Naive B cell (primary cell): ENCODE results near the gene NLRC5. TPM values are rescaled to one million over a fixed set of nuclear protein-coding genes. Genes with fewer than 3 reads are reported as not detected.

Source experiments
- ATAC-seq, 2 donors: fragments of 150-1000 bp; cut with Tn5 transposase; 2 replicates each; pipeline ENCODE4 v1.10.0; 2021; ENCODE audit warnings: low read depth in 2 of 2, mild to moderate bottlenecking in 2 of 2, moderate library complexity in 2 of 2
- DNase-seq: peaks from one replicate; pipeline ENCODE4 v3.0.0; 2022
- H3K27ac Mint-ChIP-seq, 6 donors: one replicate each; pipeline ENCODE4 v1.8.0; 2020 to 2022; ENCODE audit warnings: mild to moderate bottlenecking in 6 of 6, mixed read lengths in 6 of 6, moderate library complexity in 5 of 6, inconsistent platforms in 2 of 6
- H3K27me3 Mint-ChIP-seq, 3 donors: one replicate each; pipeline ENCODE4 v1.8.0; 2021 to 2022; ENCODE audit warnings: mixed read lengths in 3 of 3, mild to moderate bottlenecking in 1 of 3
- H3K36me3 Mint-ChIP-seq, 2 donors: one replicate each; pipeline ENCODE4 v1.8.0; 2020 to 2022; ENCODE audit warnings: mixed read lengths in 2 of 2, inconsistent platforms in 1 of 2, mild to moderate bottlenecking in 1 of 2
- H3K4me1 Mint-ChIP-seq, 3 donors: one replicate each; pipeline ENCODE4 v1.8.0; 2020 to 2022; ENCODE audit warnings: mixed read lengths in 3 of 3, inconsistent platforms in 1 of 3, mild to moderate bottlenecking in 1 of 3, moderate library complexity in 1 of 3
- H3K4me3 Mint-ChIP-seq, 8 donors: one replicate each; pipeline ENCODE4 v1.8.0; 2020 to 2022; ENCODE audit warnings: mild to moderate bottlenecking in 8 of 8, mixed read lengths in 8 of 8, moderate library complexity in 8 of 8, inconsistent platforms in 2 of 8
- H3K9me3 Mint-ChIP-seq, 7 donors: one replicate each; pipeline ENCODE4 v1.8.0; 2020 to 2022; ENCODE audit warnings: mixed read lengths in 7 of 7, mild to moderate bottlenecking in 5 of 7, inconsistent platforms in 2 of 7, moderate library complexity in 1 of 7
- polyA plus RNA-seq, 6 donors: library from polyadenylated mRNA; unstranded; fragments of 300-500 nt; fragmentation: Illumina TruSeq; gene quantifications; one replicate each; pipeline ENCODE4 v1.2.3, GENCODE V29; 2021; ENCODE audit warnings: low read depth in 6 of 6

Gene NLRC5
- polyA plus RNA-seq, 6 donors from 2014 or later: 2.9 to 42.9 (median 29.9) TPM

DNA sequence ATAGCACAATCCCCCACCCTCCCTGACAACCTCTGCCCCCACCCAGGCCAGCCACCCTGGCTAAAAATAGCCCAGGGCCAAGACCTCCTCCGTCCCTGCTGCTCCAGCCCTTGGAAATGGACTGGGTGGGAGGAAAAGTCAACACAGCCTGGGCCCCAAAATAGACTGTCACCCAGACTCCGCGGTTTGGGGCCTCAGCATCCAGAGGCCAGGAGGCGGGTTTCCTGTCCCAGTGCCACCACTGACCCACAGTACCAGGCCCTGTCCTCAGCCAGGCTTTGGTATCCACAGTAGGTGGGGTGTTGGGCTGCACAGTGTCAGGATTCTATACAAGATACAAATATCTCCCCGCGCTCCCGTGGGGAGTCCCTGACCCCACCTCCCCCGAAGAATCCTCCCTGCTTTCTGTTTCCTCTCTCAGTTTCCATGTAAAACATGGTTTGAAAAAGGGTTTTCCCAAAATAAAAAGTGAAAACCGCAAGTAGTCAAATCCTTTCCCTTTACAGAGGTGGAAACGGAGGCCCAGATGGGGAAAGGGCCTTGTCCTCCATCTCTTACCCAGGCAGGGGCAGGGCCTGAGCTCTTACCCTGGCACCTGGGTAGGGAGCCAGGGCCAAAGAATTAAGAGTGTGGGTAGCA is 123.2 kb downstream of the NLRC5 start:
- H3K9me3 Mint-ChIP-seq: no peaks in the 10 kb centered on the region
- H3K4me1 Mint-ChIP-seq: no peaks in the 10 kb centered on the region
- H3K36me3 Mint-ChIP-seq: no peaks in the 10 kb centered on the region
- DNase-seq (no peak), ATAC-seq (no peak)
- no peak overlapping the region for H3K27ac Mint-ChIP-seq
- no peak overlapping the region for H3K4me3 Mint-ChIP-seq
- H3K27me3 Mint-ChIP-seq: no peaks in the 10 kb centered on the region

DNA sequence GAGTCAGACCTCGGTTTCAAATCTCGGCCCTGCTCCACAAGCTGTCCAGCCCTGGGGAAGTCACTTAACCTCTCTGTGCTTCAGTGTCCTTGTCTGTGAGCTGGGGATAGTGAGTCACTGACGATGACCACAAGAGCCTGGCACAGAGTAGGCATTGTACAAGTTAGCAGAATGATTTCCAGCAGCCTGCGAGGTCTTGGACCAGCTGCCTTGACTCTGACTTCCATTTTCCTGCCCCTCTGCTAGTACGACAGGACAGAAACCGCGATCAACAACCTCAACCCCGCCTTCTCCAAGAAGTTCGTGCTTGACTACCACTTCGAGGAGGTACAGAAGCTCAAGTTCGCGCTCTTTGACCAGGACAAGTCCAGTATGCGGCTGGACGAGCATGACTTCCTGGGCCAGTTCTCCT is 123.7 kb downstream of the NLRC5 start:
- Mint-ChIP-seq H3K4me1 (peaks cover 0 to under 1% (median 0%) of the 10 kb centered on the region in 3 donors), H3K27me3 (no peaks in the 10 kb centered on the region), H3K27ac (peak overlapping the region in 1 of 6 donors; percentile 38), H3K4me3 (no peak overlapping the region), H3K36me3 (no peaks in the 10 kb centered on the region), H3K9me3 (no peaks in the 10 kb centered on the region)
- ATAC-seq (no peak), DNase-seq (no peak)

DNA sequence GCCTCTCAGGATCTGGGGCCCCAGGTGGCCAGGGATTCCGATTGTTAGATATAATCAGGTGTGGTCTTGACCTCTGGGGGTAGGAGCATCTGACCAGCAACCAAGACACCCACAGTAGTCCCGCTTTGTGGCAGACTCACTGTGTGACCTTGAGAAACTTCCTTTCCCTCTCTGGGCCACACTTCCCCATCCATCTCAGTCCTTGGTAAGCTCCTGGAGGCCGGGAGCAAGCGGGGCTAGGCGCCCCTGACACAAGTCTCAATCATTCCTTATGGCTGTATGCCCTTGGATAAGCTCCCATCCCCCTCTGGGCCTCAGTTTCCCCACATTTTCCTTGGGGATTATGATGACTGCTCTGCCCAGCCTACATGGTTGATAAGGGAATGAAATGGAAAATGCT is 124.3 kb downstream of the NLRC5 start:
- ATAC-seq (no peak), DNase-seq (no peak)
- H3K4me3 Mint-ChIP-seq: peak overlapping the region in 1 of 8 donors; percentile 29
- peaks cover 0 to 1% (median 0%) of the 10 kb centered on the region in 3 donors for H3K4me1 Mint-ChIP-seq
- H3K9me3 Mint-ChIP-seq: no peaks in the 10 kb centered on the region
- H3K27me3 Mint-ChIP-seq: no peaks in the 10 kb centered on the region
- H3K36me3 Mint-ChIP-seq: no peaks in the 10 kb centered on the region
- no peak overlapping the region for H3K27ac Mint-ChIP-seq

DNA sequence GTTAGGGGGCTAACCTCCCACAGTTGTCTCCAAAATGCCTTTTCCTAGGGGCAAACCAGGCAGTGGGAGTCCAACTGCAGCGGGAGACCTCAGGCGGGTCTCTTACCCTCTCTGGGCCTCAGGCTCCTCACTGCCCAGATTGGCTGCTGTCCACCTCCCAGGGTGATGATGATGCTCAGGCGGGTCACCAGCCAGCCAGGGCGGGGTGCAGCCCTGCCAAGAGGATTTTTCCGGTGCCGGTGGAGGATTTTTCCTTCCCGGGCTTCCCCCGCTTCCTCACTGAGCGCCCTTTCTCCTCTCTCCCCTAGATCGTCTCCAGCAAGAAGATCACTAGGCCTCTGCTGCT is 125.8 kb downstream of the NLRC5 start:
- no peak overlapping the region for H3K27ac Mint-ChIP-seq
- H3K36me3 Mint-ChIP-seq: no peaks in the 10 kb centered on the region

DNA sequence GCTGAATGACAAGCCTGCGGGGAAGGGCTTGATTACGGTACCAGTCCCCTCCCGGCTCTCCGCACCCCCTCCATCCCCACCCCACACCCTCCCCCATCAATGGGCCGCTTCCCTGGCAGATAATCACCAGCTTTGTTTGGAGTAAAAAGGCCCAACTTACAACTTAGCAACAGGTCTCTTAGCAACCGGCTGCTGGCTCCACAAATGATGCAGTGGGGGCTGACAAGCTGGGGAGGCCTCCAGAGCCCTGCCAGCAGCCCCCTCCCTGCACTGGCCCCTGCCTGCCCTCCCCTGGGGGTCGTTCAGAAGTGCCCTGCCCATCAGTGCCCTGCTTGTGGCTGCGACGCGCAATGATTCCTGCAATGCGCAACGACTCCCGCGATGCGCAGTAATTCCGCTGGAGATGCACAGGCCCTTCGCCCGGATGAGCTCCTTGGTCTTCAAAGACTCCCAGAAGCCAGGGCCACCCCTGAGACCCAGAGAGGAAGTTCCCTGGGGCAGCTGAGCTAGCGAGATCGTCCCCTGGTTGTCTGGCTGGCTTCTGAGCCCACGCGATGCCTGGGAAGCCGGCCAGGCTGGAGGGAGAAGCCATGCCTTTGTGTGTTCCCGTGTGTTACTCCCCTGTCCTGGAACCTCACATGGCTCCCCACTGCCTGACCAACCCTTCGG is 126.3 kb downstream of the NLRC5 start:
- Mint-ChIP-seq H3K4me3 (no peak overlapping the region), H3K36me3 (no peaks in the 10 kb centered on the region), H3K27me3 (no peaks in the 10 kb centered on the region), H3K9me3 (no peaks in the 10 kb centered on the region), H3K4me1 (peaks cover 6 to 9% (median 9%) of the 10 kb centered on the region in 3 donors), H3K27ac (no peak overlapping the region)
- ATAC-seq (no peak), DNase-seq (no peak)

More for the DNA sequence above, 125.8 kb downstream of the NLRC5 start:
- H3K4me3 Mint-ChIP-seq: no peak overlapping the region
- peaks cover 6 to 9% (median 8%) of the 10 kb centered on the region in 3 donors for H3K4me1 Mint-ChIP-seq
- no peak for ATAC-seq
- no peaks in the 10 kb centered on the region for H3K9me3 Mint-ChIP-seq
- H3K27me3 Mint-ChIP-seq: no peaks in the 10 kb centered on the region
- DNase-seq: no peak

DNA sequence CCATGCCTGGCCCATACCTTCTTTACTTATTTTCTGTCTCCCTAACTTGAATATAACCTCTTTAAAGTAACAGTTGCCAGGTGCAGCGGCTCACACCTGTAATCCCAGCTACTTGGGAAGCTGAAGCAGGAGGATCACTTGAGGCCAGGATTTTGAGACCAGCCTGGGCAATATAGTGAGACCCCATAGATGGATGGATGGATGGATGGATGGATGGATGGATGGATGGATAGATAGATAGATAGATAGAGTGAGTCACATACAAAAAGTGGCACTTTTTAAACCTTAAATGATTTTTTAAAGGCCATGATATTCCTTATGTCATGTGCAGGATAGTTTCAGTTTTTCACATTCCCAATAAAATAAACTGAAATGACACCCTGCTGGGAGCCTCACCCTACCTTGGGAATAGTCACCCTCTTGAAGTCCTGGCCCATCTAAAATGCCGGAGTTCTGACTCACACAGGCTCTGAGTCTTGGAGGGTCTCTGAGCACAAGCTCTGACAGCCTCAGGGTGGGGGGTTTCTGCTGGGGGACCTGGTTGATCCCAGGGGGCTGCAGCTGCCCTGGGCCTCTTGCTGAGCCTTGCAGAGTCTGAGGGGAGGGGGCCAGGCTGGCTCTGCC is 129.2 kb downstream of the NLRC5 start:
- H3K9me3 Mint-ChIP-seq: no peaks in the 10 kb centered on the region
- no peaks in the 10 kb centered on the region for H3K36me3 Mint-ChIP-seq

DNA sequence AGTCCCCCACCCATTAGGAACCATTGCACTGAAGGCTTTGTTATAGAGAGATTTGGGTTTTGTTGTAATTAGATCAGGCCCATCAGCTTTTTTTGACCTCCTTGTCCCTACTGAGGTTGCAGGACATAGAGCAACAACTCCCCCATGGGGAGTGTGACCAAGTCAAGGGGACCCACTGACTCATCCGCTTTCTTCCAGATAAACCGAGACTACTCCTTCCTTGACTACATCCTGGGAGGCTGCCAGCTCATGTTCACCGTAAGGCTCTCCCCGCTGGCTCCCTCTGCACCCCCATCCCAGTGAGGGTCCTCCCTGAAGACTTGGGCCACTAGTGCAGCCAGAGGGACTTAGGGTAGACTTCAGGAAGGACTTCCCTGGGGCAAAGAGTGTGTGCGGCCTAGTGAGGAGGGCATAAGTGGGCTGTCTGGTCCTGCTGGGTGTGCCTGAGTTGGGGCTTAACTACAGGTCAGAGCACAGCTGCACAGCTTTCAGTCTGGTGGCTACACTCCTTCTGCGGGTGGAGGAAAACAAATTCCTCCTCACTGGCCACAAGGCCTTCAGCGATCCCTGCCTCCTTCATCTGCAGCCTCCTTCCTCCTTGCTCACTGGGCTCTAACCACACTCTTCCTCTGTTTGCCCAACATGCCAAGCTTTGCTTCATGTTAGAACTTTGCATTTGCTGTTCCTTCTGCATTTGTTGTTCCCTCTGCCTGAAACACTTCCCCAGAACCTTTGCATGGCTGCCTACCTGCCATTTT is 134.0 kb downstream of the NLRC5 start:
- Mint-ChIP-seq H3K4me1 (peaks cover 14 to 19% (median 17%) of the 10 kb centered on the region in 3 donors), H3K4me3 (no peak overlapping the region), H3K27me3 (no peaks in the 10 kb centered on the region), H3K27ac (no peak overlapping the region), H3K9me3 (no peaks in the 10 kb centered on the region), H3K36me3 (no peaks in the 10 kb centered on the region)
- no peak for ATAC-seq
- DNase-seq: no peak

More for the DNA sequence above, 129.2 kb downstream of the NLRC5 start:
- DNase-seq (no peak), ATAC-seq (no peak)
- no peaks in the 10 kb centered on the region for H3K27me3 Mint-ChIP-seq
- H3K4me1 Mint-ChIP-seq: peaks cover 6 to 13% (median 12%) of the 10 kb centered on the region in 3 donors
- peak overlapping the region in 2 of 6 donors; percentile 42 to 61 for H3K27ac Mint-ChIP-seq
- no peak overlapping the region for H3K4me3 Mint-ChIP-seq

DNA sequence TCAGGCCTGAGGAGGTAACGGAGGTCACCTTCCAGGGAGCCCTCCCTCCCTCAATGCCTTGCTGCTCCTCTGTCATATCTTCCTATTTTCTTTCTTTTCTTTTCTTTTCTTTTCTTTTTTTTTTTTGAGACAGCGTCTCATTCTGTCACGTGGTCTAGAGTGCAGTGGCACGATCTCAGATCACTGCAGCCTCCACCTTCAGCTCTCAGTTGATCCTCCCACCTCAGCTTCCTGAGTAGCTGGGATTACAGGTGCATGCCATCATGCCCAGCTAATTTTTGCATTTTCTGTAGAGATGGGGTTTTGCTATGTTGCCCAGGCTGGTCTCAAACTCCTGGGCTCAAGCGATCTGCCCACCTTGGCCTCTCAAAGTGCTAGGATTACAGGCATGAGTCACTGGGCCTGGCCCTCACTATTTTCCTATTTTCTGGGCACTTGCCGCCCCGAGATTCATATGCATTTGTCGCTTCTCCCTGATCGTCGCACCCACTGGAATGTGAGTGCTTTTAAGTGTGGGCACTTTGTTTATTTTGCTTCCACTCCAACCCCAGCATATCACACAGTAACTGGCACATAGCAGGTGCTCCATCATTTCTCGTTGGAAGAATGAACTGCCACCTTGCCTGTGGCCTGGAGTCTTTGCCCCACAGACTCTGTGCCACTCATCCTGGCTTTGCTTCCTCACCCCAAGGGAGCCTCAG is 134.8 kb downstream of the NLRC5 start:
- Mint-ChIP-seq H3K4me1 (peaks cover 20 to 25% (median 21%) of the 10 kb centered on the region in 3 donors), H3K36me3 (no peaks in the 10 kb centered on the region), H3K9me3 (no peaks in the 10 kb centered on the region), H3K27ac (no peak overlapping the region), H3K27me3 (no peaks in the 10 kb centered on the region), H3K4me3 (peak overlapping the region in 1 of 8 donors; percentile 52)
- DNase-seq (no peak), ATAC-seq (no peak)

DNA sequence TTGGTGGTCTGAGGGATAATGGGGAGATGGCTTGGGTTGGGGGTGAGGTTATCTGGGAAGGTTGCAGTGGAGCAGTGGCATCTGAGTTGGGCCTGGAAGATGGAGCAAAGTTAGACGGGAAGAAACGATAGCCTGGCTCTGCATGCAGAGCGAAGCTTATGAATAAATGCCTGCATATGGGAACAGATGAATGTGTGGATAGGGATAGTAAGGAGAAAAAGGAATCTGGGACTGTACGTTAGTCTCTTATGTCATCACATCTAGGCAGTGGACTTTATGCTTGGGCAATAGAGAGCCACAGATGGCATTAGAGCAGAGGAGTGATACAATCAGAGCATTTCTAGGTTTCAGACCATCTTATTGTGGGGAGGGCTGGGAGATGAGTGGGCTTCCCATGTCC is 136.0 kb downstream of the NLRC5 start:
- peaks cover 19 to 21% (median 20%) of the 10 kb centered on the region in 3 donors for H3K4me1 Mint-ChIP-seq
- no peaks in the 10 kb centered on the region for H3K36me3 Mint-ChIP-seq
- H3K9me3 Mint-ChIP-seq: no peaks in the 10 kb centered on the region
- DNase-seq (no peak), ATAC-seq (no peak)
- H3K27me3 Mint-ChIP-seq: no peaks in the 10 kb centered on the region
- H3K4me3 Mint-ChIP-seq: no peak overlapping the region
- H3K27ac Mint-ChIP-seq: peak overlapping the region in 1 of 6 donors; percentile 49

DNA sequence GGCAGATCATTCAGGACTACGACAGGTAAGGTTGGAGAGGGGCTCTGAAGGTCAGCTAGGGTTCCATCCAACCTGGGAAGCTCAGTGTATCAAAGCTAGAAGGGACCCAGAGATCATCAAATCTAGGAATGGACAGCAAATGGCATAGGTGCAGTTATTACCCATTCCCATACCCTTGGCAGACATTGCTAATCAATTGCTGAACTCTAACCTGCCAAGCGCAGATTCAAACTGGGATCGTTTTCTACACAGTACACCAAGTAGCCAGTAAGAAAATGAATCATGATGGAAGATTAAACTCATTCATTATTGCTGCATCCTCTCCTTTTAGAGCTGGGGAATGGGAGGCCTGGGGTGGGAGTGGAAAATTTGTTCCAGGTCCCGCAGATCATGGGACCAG is 136.6 kb downstream of the NLRC5 start:
- no peaks in the 10 kb centered on the region for H3K36me3 Mint-ChIP-seq

DNA sequence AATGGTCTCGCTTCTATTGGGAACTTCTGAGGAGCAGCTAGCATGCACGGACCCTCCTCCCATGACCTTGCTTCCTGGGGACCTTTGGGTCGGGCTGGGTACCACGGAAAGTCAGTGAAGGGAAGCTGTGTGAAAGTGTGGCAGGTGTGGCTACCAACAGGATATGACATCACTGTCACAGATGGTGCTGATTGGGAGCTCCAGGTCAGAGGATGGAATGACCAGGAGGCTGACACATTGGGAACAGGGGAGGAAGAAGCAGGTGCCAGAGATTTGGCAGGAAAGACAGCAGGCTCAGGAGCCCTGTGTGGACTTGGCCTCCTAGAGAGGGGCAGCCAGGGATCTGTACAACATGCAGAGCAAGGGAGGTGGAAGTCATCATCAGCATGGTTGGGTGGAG is 137.1 kb downstream of the NLRC5 start:
- H3K9me3 Mint-ChIP-seq: no peaks in the 10 kb centered on the region
- H3K27ac Mint-ChIP-seq: no peak overlapping the region
- ATAC-seq (no peak), DNase-seq (no peak)
- no peak overlapping the region for H3K4me3 Mint-ChIP-seq
- H3K36me3 Mint-ChIP-seq: no peaks in the 10 kb centered on the region
- peaks cover 22 to 26% (median 23%) of the 10 kb centered on the region in 3 donors for H3K4me1 Mint-ChIP-seq
- no peaks in the 10 kb centered on the region for H3K27me3 Mint-ChIP-seq

More for the DNA sequence above, 136.6 kb downstream of the NLRC5 start:
- no peak for DNase-seq
- H3K27ac Mint-ChIP-seq: no peak overlapping the region
- ATAC-seq: no peak
- H3K4me1 Mint-ChIP-seq: peaks cover 22 to 24% (median 23%) of the 10 kb centered on the region in 3 donors
- no peaks in the 10 kb centered on the region for H3K9me3 Mint-ChIP-seq
- no peak overlapping the region for H3K4me3 Mint-ChIP-seq
- H3K27me3 Mint-ChIP-seq: no peaks in the 10 kb centered on the region

DNA sequence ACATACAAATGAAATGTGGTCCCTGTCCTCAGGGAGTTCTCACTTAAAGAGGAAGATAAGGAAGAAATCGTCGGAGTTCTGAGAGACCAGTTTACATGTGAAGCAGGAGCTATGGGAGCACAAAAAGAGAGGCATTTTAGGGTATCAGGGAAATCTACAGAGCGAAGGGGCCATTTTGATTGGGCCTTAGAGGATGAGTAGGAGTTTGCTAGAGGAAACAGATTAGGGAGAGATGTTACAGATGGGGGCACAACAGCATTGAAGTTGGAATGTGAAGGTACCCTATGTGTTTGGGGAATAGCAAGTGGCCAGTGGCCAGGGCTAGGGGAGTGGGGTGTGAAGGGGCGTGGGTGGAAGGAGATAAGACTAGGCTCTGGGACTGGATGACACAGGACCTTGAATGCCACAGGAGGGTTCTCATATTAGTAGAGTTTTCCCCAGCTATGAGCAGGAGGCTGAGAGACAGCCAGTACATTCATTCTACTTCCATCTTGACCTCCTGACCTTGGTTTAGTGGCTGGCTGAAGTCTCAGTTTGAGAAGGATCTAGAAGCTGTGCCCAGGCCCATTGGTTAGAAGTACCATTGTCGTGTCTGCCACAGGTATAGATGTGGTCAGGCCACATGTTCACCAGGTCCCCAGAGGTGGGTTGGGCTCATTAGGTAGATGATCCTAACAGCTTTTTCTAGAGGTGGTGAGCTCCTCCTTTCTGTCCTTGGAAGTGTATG is 137.8 kb downstream of the NLRC5 start:
- DNase-seq: no peak
- no peaks in the 10 kb centered on the region for H3K36me3 Mint-ChIP-seq
- no peak for ATAC-seq
- no peak overlapping the region for H3K4me3 Mint-ChIP-seq
- no peaks in the 10 kb centered on the region for H3K9me3 Mint-ChIP-seq
- peaks cover 22 to 26% (median 23%) of the 10 kb centered on the region in 3 donors for H3K4me1 Mint-ChIP-seq
- no peaks in the 10 kb centered on the region for H3K27me3 Mint-ChIP-seq
- H3K27ac Mint-ChIP-seq: peak overlapping the region in 2 of 6 donors; percentile 66
